ENCODE results near the gene LMBRD2.

Gene LMBRD2

DNA sequence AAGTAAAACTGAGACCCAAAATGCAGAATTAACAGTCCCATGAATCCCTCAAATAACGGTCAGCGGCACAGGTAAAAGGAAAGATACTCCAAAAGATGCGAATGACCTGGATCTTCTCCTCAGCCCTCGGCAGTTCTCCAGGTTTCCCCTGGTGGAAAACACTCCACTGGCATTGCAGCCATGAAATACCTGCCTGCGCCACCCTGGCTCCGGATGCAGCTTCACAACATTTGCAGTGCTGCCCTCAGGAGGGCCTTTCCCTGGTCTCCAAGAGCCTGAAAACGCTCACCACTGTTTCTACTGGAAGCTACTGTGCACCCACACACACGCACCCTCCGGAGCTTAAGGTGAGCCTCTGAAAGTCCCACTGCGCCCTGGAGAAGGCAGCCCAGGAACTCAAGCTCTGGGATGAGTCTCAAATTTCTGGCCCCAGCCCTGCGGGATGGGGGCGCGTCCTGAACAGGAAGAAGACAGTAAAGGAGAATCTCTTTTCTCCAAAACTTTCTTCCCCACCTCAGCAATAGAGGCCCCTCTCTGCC is 85.6 kb downstream of the LMBRD2 start:
- no peak overlapping the region; the same call in 1 of the 2 replicates for H3K4me3 ChIP-seq (replicated peaks; ENCODE audit: low read depth, low read length)
- TF ChIP-seq, protein P1, sequence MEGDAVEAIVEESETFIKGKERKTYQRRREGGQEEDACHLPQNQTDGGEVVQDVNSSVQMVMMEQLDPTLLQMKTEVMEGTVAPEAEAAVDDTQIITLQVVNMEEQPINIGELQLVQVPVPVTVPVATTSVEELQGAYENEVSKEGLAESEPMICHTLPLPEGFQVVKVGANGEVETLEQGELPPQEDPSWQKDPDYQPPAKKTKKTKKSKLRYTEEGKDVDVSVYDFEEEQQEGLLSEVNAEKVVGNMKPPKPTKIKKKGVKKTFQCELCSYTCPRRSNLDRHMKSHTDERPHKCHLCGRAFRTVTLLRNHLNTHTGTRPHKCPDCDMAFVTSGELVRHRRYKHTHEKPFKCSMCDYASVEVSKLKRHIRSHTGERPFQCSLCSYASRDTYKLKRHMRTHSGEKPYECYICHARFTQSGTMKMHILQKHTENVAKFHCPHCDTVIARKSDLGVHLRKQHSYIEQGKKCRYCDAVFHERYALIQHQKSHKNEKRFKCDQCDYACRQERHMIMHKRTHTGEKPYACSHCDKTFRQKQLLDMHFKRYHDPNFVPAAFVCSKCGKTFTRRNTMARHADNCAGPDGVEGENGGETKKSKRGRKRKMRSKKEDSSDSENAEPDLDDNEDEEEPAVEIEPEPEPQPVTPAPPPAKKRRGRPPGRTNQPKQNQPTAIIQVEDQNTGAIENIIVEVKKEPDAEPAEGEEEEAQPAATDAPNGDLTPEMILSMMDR (IDR thresholded peaks at IDR 0.05; ENCODE audit: low read depth, low read length, missing control alignments): no peak
- no peak for DNase-seq (ENCODE audit: extremely low read depth, low read depth)

DNA sequence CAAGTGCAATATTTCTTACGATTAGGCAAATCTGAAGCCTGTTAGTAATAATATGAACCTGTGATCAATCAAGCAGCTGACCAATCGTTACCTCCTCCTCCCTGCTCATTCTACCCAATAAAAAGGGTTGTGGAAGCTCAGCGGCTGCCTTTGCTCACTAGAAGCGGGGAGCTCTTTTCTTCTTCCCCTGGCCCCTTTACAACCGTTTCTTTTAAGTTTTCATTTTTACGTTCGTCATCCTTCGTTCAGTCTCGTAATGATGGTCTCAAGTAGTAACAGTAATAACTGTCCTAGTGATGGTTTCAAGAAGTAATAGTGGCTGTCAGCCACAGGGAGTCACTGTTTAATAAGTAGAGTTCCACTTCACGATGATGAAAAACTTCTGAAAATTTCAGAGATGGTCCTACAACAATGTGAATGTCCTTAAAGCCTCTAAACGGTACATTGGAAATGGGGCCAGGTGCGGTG is 91.2 kb downstream of the LMBRD2 start:
- no peak overlapping the region for H3K4me3 ChIP-seq (replicated peaks; ENCODE audit: low read depth, low read length)
- DNase-seq (ENCODE audit: extremely low read depth, low read depth): no peak
- TF ChIP-seq, protein P1 (IDR thresholded peaks at IDR 0.05; ENCODE audit: low read depth, low read length, missing control alignments): peak; percentile 32

DNA sequence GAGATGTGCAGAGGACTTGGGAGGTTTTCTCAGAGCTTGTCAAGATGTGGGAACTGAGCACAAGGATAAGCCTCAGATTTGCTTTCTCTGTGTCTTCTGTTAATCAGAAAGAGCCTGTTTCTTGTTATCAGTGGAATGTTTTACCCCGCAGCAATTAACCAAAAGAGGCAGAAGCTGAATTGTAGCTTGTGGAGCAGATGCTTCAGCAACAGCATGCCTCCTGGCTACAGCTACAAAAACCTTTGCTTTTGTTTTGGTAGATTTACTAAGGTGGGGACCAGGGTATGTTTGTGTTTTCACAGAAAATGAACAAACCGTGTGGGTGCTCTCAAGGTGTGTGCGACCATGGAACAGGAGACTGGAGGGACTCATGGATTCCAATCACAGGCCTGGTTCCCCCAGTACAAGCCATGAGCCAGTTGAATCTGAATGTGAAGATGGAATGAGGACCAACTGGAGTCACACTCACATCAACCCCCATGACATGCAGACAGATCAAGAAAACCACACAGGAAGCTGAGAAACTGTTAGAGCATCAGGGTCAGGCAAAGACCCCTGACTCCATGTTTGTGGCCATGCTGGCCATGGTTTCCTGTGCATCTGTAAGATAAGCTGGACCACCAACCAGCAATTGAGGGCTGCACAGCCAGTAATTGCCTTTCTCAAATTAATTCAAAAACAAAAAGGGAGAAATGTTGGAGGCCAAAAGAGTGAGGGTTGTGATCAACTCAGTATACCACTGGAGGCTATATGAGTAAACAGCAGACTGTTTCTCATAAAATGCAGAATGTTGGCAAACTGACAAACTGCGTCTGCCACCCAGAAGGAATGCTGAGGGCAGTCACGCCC is 91.9 kb downstream of the LMBRD2 start:
- no peak overlapping the region for H3K4me3 ChIP-seq (replicated peaks; ENCODE audit: low read depth, low read length)
- TF ChIP-seq, protein P1 (IDR thresholded peaks at IDR 0.05; ENCODE audit: low read depth, low read length, missing control alignments): no peak
- DNase-seq (ENCODE audit: extremely low read depth, low read depth): no peak

DNA sequence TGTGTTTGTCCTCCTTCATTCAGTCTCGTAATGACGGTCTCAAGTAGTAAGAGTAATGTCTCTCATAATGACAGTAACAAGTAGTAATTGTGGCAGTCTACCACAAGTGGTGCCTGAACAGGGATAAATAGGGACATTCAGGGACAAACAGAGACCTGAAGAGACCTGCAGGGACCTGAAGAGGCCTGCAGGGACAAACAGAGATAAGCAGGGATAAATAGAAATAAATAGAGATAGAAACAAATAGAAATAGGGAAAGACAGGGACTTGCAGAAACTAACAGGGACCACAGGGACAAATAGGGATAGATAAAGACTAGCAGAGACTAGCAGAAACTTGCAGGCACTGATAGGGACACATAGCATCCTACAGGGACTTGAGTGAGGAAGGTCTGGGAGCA is 92.9 kb downstream of the LMBRD2 start:
- no peak overlapping the region for H3K4me3 ChIP-seq (replicated peaks; ENCODE audit: low read depth, low read length)
- DNase-seq (ENCODE audit: extremely low read depth, low read depth): no peak
- TF ChIP-seq, protein P1 (IDR thresholded peaks at IDR 0.05; ENCODE audit: low read depth, low read length, missing control alignments): no peak

DNA sequence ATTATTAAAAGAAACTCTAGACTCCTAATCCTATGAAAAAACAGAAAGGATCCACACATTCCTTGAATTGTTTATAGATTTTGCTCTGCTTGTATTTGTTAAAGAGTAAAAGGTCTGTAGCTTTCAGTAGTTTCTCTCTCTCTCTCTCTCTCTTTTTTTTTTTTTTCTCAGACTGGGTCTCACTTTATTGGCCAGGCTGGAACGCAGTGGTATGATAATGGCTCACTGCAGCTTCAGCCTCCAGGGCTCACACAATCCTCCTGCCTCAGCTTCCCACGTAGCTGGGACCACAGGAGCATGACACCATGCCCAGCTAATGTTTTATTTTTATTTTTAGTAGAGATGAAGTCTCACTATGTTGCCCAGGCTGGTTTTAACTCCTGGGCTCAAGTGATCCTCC is 94.3 kb downstream of the LMBRD2 start:
- TF ChIP-seq, protein P1 (IDR thresholded peaks at IDR 0.05; ENCODE audit: low read depth, low read length, missing control alignments): no peak
- H3K4me3 ChIP-seq (replicated peaks; ENCODE audit: low read depth, low read length): no peak overlapping the region
- DNase-seq (ENCODE audit: extremely low read depth, low read depth): no peak

DNA sequence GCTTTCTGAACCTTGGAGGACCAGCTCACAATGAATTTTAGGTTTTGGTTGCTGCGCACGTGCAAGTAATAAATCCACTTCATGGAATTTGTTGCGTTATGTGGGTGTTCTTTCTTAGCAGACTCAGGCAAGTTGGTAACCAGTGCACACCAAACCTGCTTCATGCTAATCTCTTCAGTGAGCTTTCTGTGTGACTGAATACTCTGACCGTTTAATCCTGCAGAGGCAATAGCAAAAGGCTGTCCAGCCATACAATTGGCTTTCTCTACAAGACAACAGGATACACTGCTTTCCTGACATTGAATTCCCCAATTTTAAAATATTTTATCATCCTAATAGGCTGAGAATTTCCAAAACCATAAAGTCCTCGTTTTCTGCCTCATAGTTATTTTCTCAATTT is 95.3 kb downstream of the LMBRD2 start:
- TF ChIP-seq, protein P1 (IDR thresholded peaks at IDR 0.05; ENCODE audit: low read depth, low read length, missing control alignments): no peak
- H3K4me3 ChIP-seq (replicated peaks; ENCODE audit: low read depth, low read length): no peak overlapping the region
- no peak for DNase-seq (ENCODE audit: extremely low read depth, low read depth)
